ENCODE measurements around the gene CAPZA1.
"Not testable (repeated sequence)": the region's sequence is repeated elsewhere in the genome, so short reads cannot be mapped to it uniquely, and the experiment has no call there.

Gene CAPZA1

GRCh38 chr1:112619518-112620376 lies at the start of gene CAPZA1:
Gene CAPZA1 (plus strand): TSS chr1:112619832. CDS start chr1:112619845, 13 bp downstream.
- DNase-seq (ENCODE audit: low spot score), result peak; percentile 93

- peak; percentile 46 for DNase-seq (ENCODE audit: low spot score)
Measured at GRCh38 chr1:112575154-112575804, 44.4 kb upstream of the CAPZA1 start.

- no peak for DNase-seq (ENCODE audit: low spot score)
Measured at GRCh38 chr1:112576240-112576639, 43.4 kb upstream of the CAPZA1 start.

- DNase-seq (ENCODE audit: low spot score), result no peak
Measured at GRCh38 chr1:112579801-112580510, 39.7 kb upstream of the CAPZA1 start.

- no peak for DNase-seq (ENCODE audit: low spot score)
Measured at GRCh38 chr1:112581586-112582192, 37.9 kb upstream of the CAPZA1 start.

GRCh38 chr1:112583366-112583765 lies 36.3 kb upstream of the CAPZA1 start:
- DNase-seq (ENCODE audit: low spot score), result no peak

- no peak for DNase-seq (ENCODE audit: low spot score)
Measured at GRCh38 chr1:112589766-112590165, 29.9 kb upstream of the CAPZA1 start.

GRCh38 chr1:112594208-112594876 lies 25.3 kb upstream of the CAPZA1 start:
- no peak for DNase-seq (ENCODE audit: low spot score)

GRCh38 chr1:112599477-112599876 lies 20.2 kb upstream of the CAPZA1 start:
- no peak for DNase-seq (ENCODE audit: low spot score)

GRCh38 chr1:112603012-112603411 lies 16.6 kb upstream of the CAPZA1 start:
- no peak for DNase-seq (ENCODE audit: low spot score)

- no peak for DNase-seq (ENCODE audit: low spot score)
Measured at GRCh38 chr1:112603541-112603940, 16.1 kb upstream of the CAPZA1 start.

GRCh38 chr1:112605633-112606327 lies 13.9 kb upstream of the CAPZA1 start:
- no peak for DNase-seq (ENCODE audit: low spot score)

- DNase-seq (ENCODE audit: low spot score), result peak; percentile 33
Measured at GRCh38 chr1:112614460-112615065, 5.1 kb upstream of the CAPZA1 start.

GRCh38 chr1:112618114-112618720 lies 1.4 kb upstream of the CAPZA1 start:
- DNase-seq (ENCODE audit: low spot score), result no peak

GRCh38 chr1:112618721-112619517 lies 713 bp upstream of the CAPZA1 start, which contains the start of gene ST7L:
Gene ST7L (minus strand): TSS chr1:112619141. CDS start chr1:112619113, 28 bp downstream.
- peak; percentile 65 for DNase-seq (ENCODE audit: low spot score)

- no peak for DNase-seq (ENCODE audit: low spot score)
Measured at GRCh38 chr1:112620377-112620695, 704 bp downstream of the CAPZA1 start.

GRCh38 chr1:112624493-112624892 lies 4.9 kb downstream of the CAPZA1 start:
- not testable (repeated sequence) for DNase-seq (ENCODE audit: low spot score)

GRCh38 chr1:112625696-112626095 lies 6.1 kb downstream of the CAPZA1 start:
- DNase-seq (ENCODE audit: low spot score), result no peak

- DNase-seq (ENCODE audit: low spot score), result no peak
Measured at GRCh38 chr1:112626193-112626592, 6.6 kb downstream of the CAPZA1 start.

All from AG08396 (cell line).